Raji (cell line): Measurements from ENCODE around the gene CHSY1.

Source experiments
- POLR2A ChIP-seq: IDR thresholded peaks from 2 replicates; pipeline ENCODE4 v1.6.1; 2011; ENCODE audit warnings: low read depth, low read length, control low read depth; ENCODE audit not compliant: insufficient read depth

Gene CHSY1

DNA sequence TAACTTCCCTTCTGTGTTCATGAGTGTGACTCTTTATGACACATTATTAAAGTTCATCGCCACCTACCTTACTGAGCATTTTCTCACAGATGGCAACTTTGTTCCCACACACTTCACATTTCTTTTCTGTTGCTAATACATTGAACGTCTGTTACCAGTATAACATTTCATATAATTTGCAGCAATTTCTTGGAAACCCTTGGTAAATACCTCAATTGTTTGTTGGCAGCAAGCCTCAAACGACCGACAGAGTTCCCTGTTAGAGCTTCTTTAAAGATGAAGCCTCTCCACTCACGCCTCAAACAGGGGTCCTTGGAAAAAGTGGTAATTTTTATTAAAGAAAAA lies 3.2 kb upstream of the CHSY1 start:
- no peak for TF ChIP-seq POLR2A

DNA sequence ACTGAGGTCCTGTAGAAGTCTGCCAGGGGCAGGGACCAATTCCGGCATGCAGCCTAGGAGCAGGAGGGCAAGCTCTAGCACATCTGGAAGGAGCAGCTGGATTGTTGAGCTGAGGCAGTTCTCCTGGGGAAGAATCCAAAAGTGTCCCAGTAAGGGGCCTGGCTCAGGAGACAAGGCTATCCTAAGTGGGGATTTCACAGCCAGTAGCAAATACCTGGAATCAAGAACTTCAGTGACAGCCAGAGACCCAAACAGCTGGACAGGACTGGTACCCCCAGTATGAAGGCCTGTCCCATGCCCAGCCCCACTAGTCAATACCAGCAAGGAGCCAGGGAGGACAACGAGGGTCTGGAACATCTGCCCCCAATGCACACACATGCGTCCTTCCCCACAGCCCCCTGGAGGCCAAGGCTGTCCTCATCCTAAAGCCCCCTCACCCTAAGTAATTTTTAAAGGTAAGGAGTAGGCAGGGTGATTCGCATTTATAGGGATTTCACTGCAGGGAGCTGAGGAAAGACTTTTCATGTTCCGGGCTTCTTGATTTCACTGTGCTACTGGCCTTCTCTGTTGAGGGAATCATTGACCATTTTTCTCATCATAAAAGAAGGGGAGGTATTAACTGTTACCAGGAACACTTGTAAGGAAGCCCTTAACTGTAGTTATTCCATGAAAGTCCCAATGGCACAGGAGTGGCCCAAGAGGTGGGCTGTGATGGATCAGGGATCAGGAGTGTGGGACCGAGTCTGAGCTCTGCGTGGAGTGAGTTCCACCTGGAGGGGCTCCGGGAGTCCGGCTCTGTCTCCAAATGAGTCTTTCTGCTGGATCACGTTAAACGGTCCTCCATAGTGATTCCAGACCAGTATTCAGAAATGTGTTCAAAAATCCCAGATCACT lies 2.6 kb upstream of the CHSY1 start:
- no peak for TF ChIP-seq POLR2A

DNA sequence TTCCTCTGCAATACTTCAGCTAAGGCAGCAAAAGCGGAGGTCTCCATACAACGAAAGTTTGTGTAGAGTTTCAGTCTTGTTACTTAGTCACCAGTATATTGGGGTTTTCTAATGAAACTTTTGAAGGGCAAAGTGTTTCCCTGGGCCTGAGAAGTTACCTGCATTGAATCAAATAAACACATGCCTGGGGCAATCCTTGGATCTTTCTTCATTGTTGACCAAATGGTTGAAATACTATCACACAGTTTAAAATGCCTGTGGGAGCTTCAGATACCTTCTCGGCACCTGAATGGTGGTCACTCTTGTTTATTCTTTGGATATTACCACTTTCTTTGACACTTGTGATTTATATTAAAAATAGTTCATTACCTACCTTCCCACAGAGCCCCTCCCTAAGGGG lies 988 bp upstream of the CHSY1 start:
- no peak for TF ChIP-seq POLR2A

DNA sequence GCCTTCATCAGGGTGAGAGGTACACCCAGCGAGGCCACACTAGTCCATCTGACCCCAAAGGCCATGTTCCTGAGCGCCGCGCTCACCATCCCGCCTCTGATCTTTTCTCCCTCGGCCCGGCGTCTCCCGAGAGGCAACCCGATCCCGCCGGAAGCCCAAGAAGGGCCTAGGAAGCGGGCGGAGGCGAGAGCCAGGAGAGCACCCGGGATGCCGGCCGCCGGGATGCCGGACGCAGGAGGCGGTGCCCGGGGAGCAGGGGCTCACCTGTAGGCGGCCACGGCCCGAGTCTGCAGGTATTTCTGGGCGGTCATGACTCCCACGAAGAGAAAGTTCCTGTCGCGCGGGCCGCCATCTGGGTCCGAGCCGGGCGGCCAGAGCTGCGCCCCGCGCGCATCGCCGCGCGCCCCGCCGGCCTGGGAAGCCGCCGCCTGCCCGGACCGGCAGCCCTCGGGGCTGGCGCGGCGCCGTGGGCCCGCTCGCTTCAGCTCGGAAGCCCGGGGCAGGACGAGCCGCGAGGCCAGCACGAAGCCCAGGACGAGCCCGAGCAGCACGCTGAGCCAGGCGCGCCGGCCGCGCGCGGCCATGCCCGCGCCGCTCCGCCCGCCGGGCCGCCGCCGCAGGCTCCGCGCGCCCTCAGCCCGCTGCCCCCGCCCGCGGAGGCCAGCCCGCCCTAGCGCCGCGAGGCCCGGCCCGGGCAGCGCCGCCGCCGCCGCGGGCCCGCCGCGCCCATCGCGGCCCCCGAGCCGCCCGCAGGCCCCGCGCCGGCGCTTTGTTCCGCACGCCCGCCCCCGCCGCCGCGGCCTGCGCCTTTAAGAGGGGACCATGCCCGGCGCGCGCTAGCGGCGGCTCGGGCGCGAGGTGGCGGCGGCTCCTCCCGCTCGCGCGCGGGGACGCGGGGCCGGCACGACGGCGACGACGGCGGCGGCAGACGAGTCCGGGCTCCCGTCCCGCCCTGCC lies 697 bp downstream of the CHSY1 start:
- TF ChIP-seq POLR2A: no peak; the same call in 1 of the 2 replicates

DNA sequence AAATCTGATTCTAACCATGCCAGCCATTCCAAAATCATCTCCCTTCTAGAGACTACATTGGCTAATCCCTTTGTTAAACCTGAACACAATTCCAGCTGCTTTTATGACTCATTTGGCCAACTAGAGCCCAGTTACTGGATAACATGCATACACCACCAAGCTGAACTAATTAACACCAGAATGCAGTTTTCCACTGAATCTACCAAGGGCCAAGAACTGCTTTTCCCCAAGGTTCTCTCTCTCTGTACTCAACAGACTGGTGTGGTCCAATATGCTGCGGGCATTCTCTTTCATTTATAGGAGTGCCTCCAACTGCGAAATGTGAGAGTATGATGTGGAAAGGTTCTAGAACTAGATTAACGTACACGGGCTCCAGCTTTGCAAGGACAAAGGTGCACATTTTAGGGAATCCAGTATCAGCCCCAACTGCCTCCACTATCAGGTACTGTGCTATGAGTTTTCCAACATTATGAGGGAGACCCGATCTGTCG lies 1.5 kb downstream of the CHSY1 start:
- no peak for TF ChIP-seq POLR2A

DNA sequence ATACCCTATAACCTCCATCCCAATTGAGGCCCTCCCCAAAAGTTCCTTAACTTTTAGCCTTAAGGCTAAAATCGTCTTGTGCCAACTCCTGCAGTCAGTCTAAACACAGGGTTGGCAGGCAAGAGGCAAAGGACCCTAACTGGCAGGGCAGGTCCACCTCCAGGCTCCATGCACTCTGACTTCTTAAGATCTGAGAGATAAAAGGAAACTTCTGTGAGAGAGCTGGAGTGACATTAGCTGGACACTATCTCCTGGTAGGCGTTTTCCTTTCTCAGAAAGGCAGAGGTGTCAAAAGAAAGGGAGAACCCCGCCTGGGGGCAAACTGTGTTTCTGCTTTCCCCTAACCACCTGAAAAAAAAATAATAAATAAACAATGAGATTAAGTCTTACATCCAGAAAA lies 3.6 kb downstream of the CHSY1 start:
- no peak for TF ChIP-seq POLR2A

DNA sequence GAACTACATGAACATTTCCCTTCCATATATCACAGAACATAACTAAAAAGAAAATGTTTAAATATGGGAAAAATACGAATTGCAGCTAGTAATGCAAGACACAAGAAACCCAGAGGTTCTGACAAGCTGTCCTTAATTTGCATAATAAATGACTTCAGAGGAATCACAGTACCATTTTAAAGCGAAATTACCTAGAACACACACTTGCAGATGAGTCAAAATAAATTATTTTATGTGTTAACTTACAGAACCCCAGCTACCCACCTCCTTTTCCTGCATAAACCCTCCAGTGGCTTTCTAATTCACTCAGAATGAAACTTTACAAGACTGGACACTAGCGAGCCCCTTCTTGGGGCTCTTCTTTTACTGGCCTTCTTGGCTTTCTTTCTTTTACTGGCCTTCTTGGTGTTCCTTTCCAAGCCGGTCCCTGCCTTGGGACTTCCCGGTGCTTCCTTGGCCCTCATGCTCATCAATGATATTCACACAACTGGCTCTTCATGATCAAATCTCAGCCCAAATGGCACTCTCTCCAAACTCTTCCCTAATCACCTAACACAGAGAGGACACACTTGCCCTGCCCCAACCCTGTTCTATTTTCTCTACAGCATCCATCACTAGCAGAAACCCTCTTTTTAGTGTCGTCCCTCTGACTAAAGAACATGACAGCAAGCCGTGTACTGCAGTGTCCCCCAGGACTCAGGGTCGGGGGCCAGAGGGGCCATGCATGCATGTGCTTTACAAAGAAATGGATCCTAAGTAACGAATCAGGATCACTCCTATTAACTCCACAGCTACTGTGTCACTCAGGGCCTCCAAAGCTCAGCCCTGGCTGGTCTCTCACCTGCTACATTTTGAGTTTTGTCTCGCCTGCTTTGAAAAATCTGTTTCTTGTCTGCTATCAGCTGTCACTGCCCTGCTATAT lies 4.8 kb downstream of the CHSY1 start:
- no peak for TF ChIP-seq POLR2A

DNA sequence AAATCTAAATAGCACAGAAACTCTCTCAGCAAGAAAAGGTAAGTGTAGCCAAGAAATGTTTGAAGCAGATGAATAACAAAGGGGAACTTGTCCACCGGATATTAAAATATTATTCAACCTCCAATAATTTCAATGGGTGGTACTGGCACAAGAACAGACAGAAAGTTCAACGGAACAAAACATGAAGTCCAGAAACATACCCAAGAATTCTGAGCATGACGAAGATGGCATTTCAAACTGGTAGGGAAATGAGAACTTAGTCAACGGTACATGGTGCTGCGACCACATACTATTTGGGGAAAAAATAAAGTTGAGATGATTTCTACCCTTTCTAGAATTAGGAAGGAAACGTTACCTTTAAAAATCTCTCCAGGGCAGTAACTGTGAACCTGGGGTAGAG lies 5.5 kb downstream of the CHSY1 start:
- TF ChIP-seq POLR2A: no peak

DNA sequence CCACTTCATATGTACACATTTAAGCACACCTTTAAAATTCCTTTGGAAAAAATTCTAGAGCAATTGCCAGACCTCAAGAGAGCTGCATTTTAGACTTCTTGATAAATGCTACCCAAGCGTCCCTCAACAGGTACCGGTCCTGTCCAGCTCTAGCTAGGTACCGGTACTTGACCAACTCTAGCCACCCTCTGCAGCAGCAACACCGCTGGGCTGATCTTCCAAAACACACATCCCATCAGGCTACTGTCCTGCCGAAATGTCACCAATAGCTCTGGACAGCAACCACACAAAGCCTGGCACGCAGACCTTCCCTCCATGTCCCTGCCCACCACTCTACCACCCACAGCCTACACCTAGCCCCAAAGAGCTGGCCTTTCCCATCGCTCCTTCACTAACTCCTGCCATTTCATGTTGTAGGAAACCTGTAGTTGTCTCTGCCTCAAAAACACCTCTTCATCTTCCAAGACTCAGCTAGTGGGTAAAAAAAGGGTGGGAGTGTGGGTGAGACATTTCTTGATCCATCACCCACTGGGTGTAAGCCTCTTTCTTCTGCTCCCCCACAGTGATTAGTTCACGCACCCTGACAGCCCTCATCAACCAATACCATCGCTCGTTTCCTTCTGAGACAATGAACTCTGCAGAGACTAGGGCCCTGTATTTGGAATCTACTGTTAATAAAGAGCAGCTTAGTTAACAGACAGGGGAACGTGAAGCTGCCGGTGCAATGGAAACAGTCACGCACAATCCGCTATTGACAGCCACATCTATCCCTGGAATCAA lies 6.8 kb downstream of the CHSY1 start:
- no peak for TF ChIP-seq POLR2A

DNA sequence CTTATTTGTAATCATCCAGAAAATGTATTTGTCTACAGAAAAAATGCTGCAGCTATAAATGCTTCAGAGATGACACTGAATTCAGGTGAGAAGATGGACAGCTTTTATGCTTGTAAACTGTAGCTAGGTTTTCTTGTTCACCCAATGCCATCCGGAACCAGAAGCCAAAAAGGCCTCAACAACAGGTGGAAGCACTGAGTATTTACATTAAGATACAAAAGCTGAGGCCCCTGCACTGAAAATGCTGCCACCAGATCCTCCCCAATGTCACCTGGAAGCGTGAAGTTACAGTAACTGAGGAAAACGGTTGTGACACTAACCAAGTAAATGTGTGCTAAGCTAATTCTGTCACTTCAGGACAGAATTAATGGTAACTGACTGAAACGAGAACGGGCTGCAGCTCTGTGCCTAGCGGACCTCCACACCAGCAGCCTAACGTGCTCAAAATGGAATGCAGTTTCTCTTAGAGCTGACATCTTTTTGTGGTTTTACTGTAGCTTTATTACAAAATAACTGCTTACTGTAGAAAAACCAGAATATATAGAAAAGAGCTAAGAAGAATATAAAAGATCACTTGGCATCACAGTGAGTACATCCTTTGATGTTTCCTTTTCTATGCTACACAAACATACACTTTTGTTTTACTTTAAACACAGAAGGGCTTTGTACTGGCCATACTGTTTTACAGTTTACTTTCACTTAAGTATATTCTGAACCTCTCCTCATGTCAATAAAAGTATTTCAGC lies 7.6 kb downstream of the CHSY1 start:
- TF ChIP-seq POLR2A: no peak

DNA sequence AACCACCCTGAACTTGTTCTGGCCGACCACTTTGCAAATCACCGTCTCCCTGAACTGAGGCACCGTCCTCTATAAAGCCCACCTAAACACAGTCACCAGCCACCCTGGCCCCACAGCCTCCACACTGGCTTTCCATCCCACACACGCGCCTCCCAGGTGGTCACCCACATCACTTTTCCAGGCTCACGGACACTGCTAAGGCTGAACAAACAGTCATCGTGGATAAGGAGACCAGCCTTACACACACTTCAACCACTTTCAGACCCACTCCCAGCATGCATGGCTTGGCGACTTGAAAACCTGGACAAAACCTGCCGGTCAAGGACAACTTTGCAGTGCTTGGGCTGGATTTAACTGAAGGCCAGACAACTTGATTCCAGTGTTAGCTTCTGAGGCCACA lies 8.4 kb downstream of the CHSY1 start:
- TF ChIP-seq POLR2A: no peak

DNA sequence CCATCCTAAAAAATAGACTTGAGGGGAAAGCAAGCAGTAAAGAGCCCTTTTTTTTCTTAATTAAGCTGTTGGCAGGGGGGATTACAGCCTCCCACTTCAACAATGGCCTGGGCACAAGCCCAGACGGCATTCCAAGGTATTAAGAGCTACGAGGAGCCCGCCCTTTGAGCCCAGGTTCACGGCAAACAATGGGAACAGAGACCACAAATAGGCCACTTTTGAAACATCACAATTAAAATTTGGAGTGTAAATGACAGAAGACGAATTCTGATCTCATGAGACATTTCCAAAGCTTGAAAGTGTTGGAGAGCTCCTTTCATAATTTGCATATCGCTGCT lies 8.9 kb downstream of the CHSY1 start:
- no peak for TF ChIP-seq POLR2A
